Tibial nerve (tissue), 3 donors: ENCODE results near the gene CRTC3.

Experiments
- POLR2A ChIP-seq, 2 donors: fragments of 450-650 bp; IDR thresholded peaks; one replicate each; pipeline ENCODE4 v1.6.1; 2017; ENCODE audit warnings: antibody characterized with exemption in 2 of 2, mild to moderate bottlenecking in 2 of 2, moderate library complexity in 2 of 2
- TF ChIP-seq, protein P1 (sequence below), 5 experiments: fragments of 200-600 bp in 3 of 5; fragments of 450-650 bp in 2 of 5; sonication (generic) in 3 of 5; IDR thresholded peaks; one replicate each; pipeline ENCODE4 v1.5.1; 2016 to 2019; ENCODE audit warnings: antibody characterized with exemption in 5 of 5, mild to moderate bottlenecking in 3 of 5, moderate library complexity in 2 of 5

DNA sequence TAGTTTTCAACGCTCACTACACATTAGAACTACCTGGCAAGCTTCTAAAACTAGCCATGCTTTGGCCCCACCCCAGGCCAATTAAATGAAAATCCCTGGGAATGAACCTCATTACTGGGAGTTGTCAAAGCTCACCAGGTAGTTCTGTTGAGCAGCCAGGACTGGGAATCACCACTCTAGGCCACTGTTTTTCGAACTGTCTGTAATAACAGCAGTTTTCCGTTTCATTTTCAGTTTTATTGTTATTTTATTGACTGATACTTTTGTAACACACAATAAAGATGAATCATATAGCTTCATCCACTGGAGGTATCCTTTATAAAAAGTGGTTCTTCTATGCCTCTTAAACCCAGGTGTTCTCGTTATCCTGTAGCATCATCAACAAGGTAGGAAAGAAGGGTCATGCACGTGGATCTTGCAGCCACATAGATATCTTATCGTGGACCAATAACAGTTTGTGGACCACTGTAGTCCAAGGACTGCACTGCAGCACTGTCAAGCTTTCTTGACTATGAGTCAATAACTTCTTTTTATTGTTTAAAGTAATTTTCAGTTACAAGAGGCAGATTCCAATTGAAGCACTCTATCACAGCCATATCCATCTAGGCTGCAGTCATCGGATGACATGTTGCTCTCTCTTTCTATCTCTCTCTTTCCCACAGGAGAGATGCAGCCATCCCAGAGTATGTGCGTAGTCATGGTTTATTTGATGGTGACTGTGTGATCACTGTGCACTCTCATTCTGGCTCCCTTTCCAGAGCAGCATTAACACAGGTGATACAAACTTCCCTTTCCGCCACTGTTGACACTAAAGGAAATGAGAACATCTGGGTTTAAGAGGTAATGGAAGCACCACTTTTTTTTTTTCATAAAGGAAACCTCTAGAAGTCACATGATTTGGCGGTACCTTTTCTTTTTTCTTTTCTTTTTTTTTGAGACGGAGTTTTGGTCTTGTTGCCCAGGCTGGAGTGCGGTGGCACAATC, 148.4 kb downstream of the CRTC3 start:
- TF ChIP-seq POLR2A (IDR thresholded peaks at IDR 0.05) = no peak
- TF ChIP-seq, protein P1, sequence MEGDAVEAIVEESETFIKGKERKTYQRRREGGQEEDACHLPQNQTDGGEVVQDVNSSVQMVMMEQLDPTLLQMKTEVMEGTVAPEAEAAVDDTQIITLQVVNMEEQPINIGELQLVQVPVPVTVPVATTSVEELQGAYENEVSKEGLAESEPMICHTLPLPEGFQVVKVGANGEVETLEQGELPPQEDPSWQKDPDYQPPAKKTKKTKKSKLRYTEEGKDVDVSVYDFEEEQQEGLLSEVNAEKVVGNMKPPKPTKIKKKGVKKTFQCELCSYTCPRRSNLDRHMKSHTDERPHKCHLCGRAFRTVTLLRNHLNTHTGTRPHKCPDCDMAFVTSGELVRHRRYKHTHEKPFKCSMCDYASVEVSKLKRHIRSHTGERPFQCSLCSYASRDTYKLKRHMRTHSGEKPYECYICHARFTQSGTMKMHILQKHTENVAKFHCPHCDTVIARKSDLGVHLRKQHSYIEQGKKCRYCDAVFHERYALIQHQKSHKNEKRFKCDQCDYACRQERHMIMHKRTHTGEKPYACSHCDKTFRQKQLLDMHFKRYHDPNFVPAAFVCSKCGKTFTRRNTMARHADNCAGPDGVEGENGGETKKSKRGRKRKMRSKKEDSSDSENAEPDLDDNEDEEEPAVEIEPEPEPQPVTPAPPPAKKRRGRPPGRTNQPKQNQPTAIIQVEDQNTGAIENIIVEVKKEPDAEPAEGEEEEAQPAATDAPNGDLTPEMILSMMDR (IDR thresholded peaks at IDR 0.05) = no peak
